Colonic mucosa (tissue), 4 donors: ENCODE data around the gene DHH. TPM values are rescaled to one million over a fixed set of nuclear protein-coding genes. Genes with fewer than 3 reads are reported as not detected.

Experiments used
- DNase-seq: peaks from one replicate; pipeline ENCODE4 v3.0.0-alpha.2; 2020
- H3K27ac ChIP-seq: fragments of 200-600 bp; one replicate; pipeline ENCODE4 v1.8.0; 2021
- H3K27me3 ChIP-seq: fragments of 200-600 bp; one replicate; pipeline ENCODE4 v1.8.0; 2021
- H3K36me3 ChIP-seq: fragments of 200-600 bp; one replicate; pipeline ENCODE4 v1.8.0; 2021
- H3K4me1 ChIP-seq: fragments of 200-600 bp; one replicate; pipeline ENCODE4 v1.8.0; 2021; ENCODE audit warnings: mild to moderate bottlenecking
- H3K4me3 ChIP-seq: fragments of 200-600 bp; one replicate; pipeline ENCODE4 v1.8.0; 2021
- H3K9ac ChIP-seq, 2 donors: one replicate each; pipeline ENCODE4 v1.7.0; 2013; ENCODE audit warnings: control low read depth in 2 of 2, low read depth in 2 of 2, low read length in 2 of 2
- H3K9me3 ChIP-seq: fragments of 200-600 bp; one replicate; pipeline ENCODE4 v1.8.0; 2021
- CTCF ChIP-seq: fragments of 200-600 bp; IDR thresholded peaks from one replicate; pipeline ENCODE4 v1.8.0; 2022; ENCODE audit warnings: antibody characterized with exemption, mild to moderate bottlenecking
- intact Hi-C: fragments of 100-400 bp; cut with DNase I; formaldehyde crosslinking; loops from one replicate; pipeline ENCODE4 v1.14.1; 2022
- total RNA-seq, 2 donors: library from RNA; stranded (reverse); fragmentation: NEBNext Ultra II Directional in 1 of 2; extraction: Animal tissue kit (Norgen Biotek cat#: 25700) in 1 of 2; gene quantifications; one replicate each; pipeline ENCODE4 v1.2.1, GENCODE V29; 2021
- donor health status: healthy.
- donor health status: DM: no; HTN: no; CAD: no.
- donor health status: DM: no; HTN: no; CAD: no.

DHH gene
- total RNA-seq, 2 donors from 2014 or later, result 0.29 to 0.52 TPM

DNA sequence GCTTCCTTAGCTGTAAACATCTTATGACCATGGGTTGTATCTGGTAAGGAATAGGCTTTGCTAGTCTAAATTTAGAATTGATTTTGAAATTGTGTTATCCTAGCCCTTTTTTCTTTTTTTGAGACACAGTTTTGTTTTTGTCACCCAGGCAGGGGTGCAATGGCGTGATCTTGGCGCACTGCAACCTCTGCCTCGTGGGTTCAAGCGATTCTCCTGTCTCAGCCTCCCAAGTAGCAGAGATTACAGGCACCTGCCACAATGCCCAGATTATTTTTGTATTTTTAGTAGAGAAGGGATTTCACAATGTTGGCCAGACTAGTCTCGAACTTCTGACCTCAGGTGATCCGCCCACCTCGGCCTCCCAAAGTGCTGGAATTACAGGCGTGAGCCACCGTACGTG, 39.0 kb upstream of the DHH start:
- H3K9ac ChIP-seq, result no peak overlapping the region
- H3K27ac ChIP-seq, result no peak overlapping the region
- peaks cover 7% of the 10 kb centered on the region for H3K36me3 ChIP-seq
- intact Hi-C loops, result loop anchor here (5.0 kb wide), 1 partner anchor 104 kb away; no protein-coding TSS in a partner anchor
- H3K4me3 ChIP-seq, result no peak overlapping the region
- no peaks in the 10 kb centered on the region for H3K27me3 ChIP-seq
- no peaks in the 10 kb centered on the region for H3K4me1 ChIP-seq
- no peaks in the 10 kb centered on the region for H3K9me3 ChIP-seq
- TF ChIP-seq CTCF, result no peak
- no peak for DNase-seq

GRCh38 chr12:49133014-49133413, 38.4 kb upstream of the DHH start:
- TF ChIP-seq CTCF, result no peak
- H3K9ac ChIP-seq, result peak overlapping the region in 1 of 2 donors; percentile 39
- DNase-seq, result no peak
- H3K36me3 ChIP-seq, result peaks cover 7% of the 10 kb centered on the region
- intact Hi-C loops, result loop anchor here (5.0 kb wide), 1 partner anchor 104 kb away; no protein-coding TSS in a partner anchor
- H3K4me3 ChIP-seq, result no peak overlapping the region
- H3K9me3 ChIP-seq, result no peaks in the 10 kb centered on the region
- H3K27me3 ChIP-seq, result no peaks in the 10 kb centered on the region
- no peak overlapping the region for H3K27ac ChIP-seq
- no peaks in the 10 kb centered on the region for H3K4me1 ChIP-seq

DNA sequence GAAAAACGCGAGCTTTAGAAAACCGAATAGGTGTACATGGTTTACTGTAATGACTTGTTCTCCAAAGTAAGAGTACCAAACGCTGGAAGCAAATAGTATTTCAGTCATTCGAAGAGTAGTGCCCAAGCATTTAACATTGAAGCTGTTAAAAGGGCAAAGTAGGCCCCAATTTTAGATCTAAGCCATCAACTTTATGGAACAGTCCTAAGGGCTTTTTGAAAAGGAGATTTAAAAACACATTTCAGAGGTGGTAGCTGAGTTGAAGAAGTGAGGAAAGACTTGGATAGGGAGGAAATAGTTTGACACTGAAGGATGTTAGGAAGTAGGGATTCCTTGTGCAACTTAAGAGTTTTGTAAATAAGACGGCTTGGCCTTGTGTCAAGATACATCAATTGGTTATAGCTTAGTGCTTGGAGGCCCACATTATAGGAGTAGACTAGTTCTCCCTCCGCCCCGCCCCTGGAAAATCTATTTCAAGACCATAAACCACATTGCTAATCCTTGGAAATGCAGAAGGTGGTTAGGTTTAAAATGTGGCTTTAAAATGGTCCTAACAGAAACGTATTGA, 37.4 kb upstream of the DHH start:
- no peak for TF ChIP-seq CTCF
- DNase-seq, result peak; percentile 62
- Histone ChIP-seq H3K36me3 (peaks cover 13% of the 10 kb centered on the region), H3K9me3 (no peaks in the 10 kb centered on the region), H3K4me1 (no peaks in the 10 kb centered on the region), H3K4me3 (peak overlapping the region; percentile 84), H3K27me3 (no peaks in the 10 kb centered on the region), H3K27ac (peak overlapping the region; percentile 100), H3K9ac (peak overlapping the region; percentile 5 to 60)
- intact Hi-C loops, result loop anchor here (5.0 kb wide), 1 partner anchor 105 kb away; no protein-coding TSS in a partner anchor

DNA sequence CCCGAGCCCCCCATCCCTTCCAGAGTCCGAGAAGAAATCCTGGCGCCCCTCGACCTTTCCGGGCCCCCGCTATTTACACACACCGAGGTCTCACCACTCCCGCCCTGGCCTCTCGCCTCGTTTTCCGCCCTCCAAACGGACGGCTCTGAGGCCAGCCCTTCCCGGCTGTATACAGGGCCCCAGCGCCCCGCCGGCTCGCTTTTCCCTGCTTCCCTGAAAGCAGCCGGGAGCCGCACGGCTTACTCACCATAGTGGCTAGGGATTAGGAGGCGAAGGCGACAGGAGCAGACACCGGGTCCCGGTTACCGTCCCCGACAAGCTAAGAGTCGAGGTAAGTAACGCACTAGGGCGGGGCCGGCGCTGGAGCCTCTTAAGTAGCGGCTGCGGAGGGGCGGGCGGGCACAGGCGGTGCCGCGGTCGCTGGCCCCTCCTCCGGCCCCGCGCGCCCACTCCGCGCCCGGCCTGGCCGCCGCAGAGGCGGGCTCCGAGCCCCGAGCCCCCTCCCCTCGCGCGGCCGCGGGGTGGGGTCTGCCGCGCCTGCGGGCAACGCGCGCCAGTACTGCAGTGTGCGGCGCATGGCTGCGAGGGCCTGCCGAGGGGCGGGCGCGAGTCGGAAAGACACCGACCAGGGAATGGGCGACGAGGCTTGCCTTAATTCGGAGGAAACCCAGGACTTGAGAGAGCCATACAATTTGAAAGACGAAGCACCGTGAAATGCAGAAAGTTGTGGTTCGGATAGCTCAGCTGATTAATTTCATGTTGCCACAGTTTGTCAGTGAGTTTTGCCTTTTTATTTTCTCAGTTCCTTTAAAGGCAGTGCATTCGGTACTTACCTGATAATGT, 36.7 kb upstream of the DHH start, which contains the start of gene TUBA1B:
TUBA1B (minus strand) TSS at position 345 of the 843 bp plus-strand sequence; CDS start at position 250, 95 bp downstream.
- DNase-seq, result peak; percentile 92
- Histone ChIP-seq H3K36me3 (peaks cover 13% of the 10 kb centered on the region), H3K4me1 (no peaks in the 10 kb centered on the region), H3K27ac (peak within 1 kb of the TSS; percentile 100), H3K9ac (peak within 1 kb of the TSS; percentile 99), H3K27me3 (no peaks in the 10 kb centered on the region), H3K4me3 (peak within 1 kb of the TSS; percentile 84), H3K9me3 (no peaks in the 10 kb centered on the region)
- no peak for TF ChIP-seq CTCF
- intact Hi-C loops, result loop anchor here (5.0 kb wide), 1 partner anchor 106 kb away; no protein-coding TSS in a partner anchor

GRCh38 chr12:49130151-49131050, 35.8 kb upstream of the DHH start:
- H3K9ac ChIP-seq, result peak overlapping the region; percentile 99
- H3K4me3 ChIP-seq, result peak overlapping the region; percentile 84
- H3K4me1 ChIP-seq, result no peaks in the 10 kb centered on the region
- H3K27me3 ChIP-seq, result no peaks in the 10 kb centered on the region
- peaks cover 13% of the 10 kb centered on the region for H3K36me3 ChIP-seq
- intact Hi-C loops, result loop anchor here (5.0 kb wide), 1 partner anchor 107 kb away; no protein-coding TSS in a partner anchor
- H3K9me3 ChIP-seq, result no peaks in the 10 kb centered on the region
- TF ChIP-seq CTCF, result peak; percentile 92
- DNase-seq, result peak; percentile 94
- peak overlapping the region; percentile 100 for H3K27ac ChIP-seq
